IPS-18c (cell line): ENCODE data around the gene CDK5R2.

ENCODE experiments used
- H3K4me3 ChIP-seq: 2 replicates; pipeline ENCODE4 v1.7.0; 2013; ENCODE audit warnings: low read depth, mild to moderate bottlenecking, low read length, moderate library complexity; ENCODE audit not compliant: insufficient read depth
- H3K9me3 ChIP-seq: one replicate; pipeline ENCODE4 v1.6.1; 2013; ENCODE audit warnings: mild to moderate bottlenecking, low read length, moderate library complexity; ENCODE audit not compliant: control insufficient read depth, insufficient read depth

CDK5R2 gene

GRCh38 chr2:218982586-218983262 lies 23.3 kb downstream of the CDK5R2 start:
- Histone ChIP-seq H3K9me3 (peaks cover 3% of the 10 kb centered on the region), H3K4me3 (no peak overlapping the region)

GRCh38 chr2:218983263-218983933 lies 23.9 kb downstream of the CDK5R2 start:
- Histone ChIP-seq H3K9me3 (peaks cover 3% of the 10 kb centered on the region), H3K4me3 (no peak overlapping the region)

GRCh38 chr2:218983934-218984238 lies 24.4 kb downstream of the CDK5R2 start:
- Histone ChIP-seq H3K4me3 (no peak overlapping the region; the same call in 1 of the 2 replicates), H3K9me3 (peaks cover 3% of the 10 kb centered on the region)

GRCh38 chr2:218984239-218985020 lies 25.0 kb downstream of the CDK5R2 start:
- peaks cover 3% of the 10 kb centered on the region for H3K9me3 ChIP-seq
- peak overlapping the region; percentile 30 for H3K4me3 ChIP-seq

GRCh38 chr2:218985021-218985324 lies 25.5 kb downstream of the CDK5R2 start, which contains the start of gene FEV:
Gene FEV, minus strand, starts transcription at chr2:218985184. Its CDS starts 109 bp downstream, at chr2:218985075.
- Histone ChIP-seq H3K4me3 (peak within 1 kb of the TSS; percentile 34), H3K9me3 (peaks cover 3% of the 10 kb centered on the region)

- H3K9me3 ChIP-seq, result peaks cover 3% of the 10 kb centered on the region
- peak overlapping the region; percentile 34 for H3K4me3 ChIP-seq
Observed at GRCh38 chr2:218985325-218986091, 26.0 kb downstream of the CDK5R2 start.

GRCh38 chr2:218986148-218986761 lies 26.8 kb downstream of the CDK5R2 start:
- Histone ChIP-seq H3K9me3 (no peaks in the 10 kb centered on the region), H3K4me3 (no peak overlapping the region)

- Histone ChIP-seq H3K4me3 (no peak overlapping the region), H3K9me3 (no peaks in the 10 kb centered on the region)
Observed at GRCh38 chr2:218988164-218988563, 28.7 kb downstream of the CDK5R2 start.

GRCh38 chr2:218988650-218989049 lies 29.2 kb downstream of the CDK5R2 start:
- Histone ChIP-seq H3K4me3 (no peak overlapping the region), H3K9me3 (no peaks in the 10 kb centered on the region)

GRCh38 chr2:218990052-218990451 lies 30.6 kb downstream of the CDK5R2 start:
- no peak overlapping the region for H3K4me3 ChIP-seq
- peaks cover 2% of the 10 kb centered on the region for H3K9me3 ChIP-seq

- Histone ChIP-seq H3K9me3 (peaks cover 2% of the 10 kb centered on the region), H3K4me3 (no peak overlapping the region)
Observed at GRCh38 chr2:218990612-218991011, 31.1 kb downstream of the CDK5R2 start.

GRCh38 chr2:218991674-218992168 lies 32.3 kb downstream of the CDK5R2 start:
- Histone ChIP-seq H3K4me3 (no peak overlapping the region), H3K9me3 (peaks cover 2% of the 10 kb centered on the region)

GRCh38 chr2:218992196-218992595 lies 32.7 kb downstream of the CDK5R2 start:
- Histone ChIP-seq H3K4me3 (no peak overlapping the region), H3K9me3 (peaks cover 2% of the 10 kb centered on the region)

GRCh38 chr2:218992703-218993344 lies 33.4 kb downstream of the CDK5R2 start:
- Histone ChIP-seq H3K9me3 (peaks cover 2% of the 10 kb centered on the region), H3K4me3 (peak overlapping the region; percentile 28)

- Histone ChIP-seq H3K4me3 (peak within 1 kb of the TSS; percentile 28), H3K9me3 (peaks cover 2% of the 10 kb centered on the region)
Observed at GRCh38 chr2:218993345-218994315, 34.2 kb downstream of the CDK5R2 start, which contains the start of gene CRYBA2. Gene CRYBA2, minus strand, starts transcription at chr2:218993422. Its CDS starts 246 bp downstream, at chr2:218993176.
